ENCODE measurements around the gene IL17RD.
"Not testable (repeated sequence)": the region's sequence is repeated elsewhere in the genome, so short reads cannot be mapped to it uniquely, and the experiment has no call there.

IL17RD gene

DNA sequence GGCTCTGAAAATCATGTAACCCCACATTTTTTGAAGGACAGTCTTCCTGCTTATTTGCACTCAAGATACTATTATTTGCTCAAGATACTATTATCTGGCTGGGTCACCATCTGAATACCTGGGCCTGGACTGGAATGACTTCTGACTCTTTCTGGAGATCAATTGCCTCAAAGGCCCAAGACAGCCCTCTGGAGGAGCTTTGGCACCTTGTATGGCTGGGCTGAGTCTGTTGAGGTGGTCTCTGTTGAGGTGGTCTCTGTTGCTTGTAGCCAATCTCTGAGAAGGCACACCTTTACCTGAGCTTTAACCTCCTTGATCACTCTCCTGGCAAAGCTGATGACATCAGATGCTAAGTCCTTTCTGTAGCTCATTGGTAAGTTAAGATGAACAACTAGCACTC is 71.7 kb downstream of the IL17RD start:
- DNase-seq (ENCODE audit: low spot score): no peak

GRCh38 chr3:57091521-57092273 is 73.5 kb downstream of the IL17RD start:
- no peak for DNase-seq (ENCODE audit: low spot score)

DNA sequence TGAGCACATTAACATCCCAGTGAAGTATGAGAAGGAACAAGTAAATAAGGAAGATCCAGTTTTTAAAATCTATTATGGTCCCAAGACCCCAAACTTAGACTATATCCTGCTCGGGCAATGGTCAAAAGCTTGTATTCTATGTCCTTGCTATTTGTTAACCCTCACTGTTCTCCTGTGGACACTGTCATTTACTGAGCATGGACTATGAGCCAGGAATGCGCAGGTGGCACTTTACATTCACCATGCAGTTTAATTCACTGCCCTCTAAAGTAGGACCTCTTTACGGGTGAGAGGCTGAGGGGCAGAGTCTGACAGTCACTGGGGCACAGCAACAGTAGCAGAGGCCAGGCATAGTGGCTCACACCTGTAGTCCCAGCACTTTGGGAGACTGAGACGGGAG is 76.1 kb downstream of the IL17RD start:
- no peak for DNase-seq (ENCODE audit: low spot score)

- no peak for DNase-seq (ENCODE audit: low spot score)
These were observed 76.7 kb downstream of the IL17RD start for GRCh38 chr3:57088503-57088902.

DNA sequence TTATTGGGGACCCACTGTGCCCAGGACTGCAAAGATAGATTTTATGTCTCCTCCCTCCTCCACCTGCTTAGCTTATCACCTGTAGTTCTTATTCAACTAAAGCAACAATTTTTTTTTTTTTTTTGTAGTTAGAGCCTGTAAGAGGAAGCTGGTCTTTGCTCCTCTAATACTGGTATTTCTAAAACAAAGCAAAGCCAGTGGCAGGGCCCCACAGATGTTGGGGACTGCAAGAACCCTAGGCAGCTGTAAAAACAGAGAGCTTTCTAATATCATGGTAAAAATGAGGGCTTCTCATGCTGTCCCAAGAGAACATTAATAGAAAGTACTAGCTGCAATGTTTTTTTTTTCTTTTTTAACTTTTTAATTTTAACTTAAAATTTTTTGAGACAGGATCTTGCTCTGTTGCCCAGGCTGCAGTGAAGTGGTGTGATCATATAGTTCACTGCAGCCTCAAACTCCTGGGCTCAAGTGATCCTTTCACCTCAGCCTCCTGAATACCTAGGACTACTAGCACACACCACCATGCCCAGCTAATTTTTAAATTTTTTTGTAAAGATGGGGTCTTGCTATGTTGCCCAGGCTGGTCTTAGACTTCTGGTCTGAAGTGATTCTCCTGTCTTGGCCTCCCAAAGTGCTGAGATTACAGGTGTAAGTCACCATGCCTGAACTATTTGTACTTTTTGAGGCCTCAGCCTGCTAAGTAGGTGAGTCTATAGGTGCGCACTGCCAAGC is 77.6 kb downstream of the IL17RD start:
- no peak for DNase-seq (ENCODE audit: low spot score)

DNA sequence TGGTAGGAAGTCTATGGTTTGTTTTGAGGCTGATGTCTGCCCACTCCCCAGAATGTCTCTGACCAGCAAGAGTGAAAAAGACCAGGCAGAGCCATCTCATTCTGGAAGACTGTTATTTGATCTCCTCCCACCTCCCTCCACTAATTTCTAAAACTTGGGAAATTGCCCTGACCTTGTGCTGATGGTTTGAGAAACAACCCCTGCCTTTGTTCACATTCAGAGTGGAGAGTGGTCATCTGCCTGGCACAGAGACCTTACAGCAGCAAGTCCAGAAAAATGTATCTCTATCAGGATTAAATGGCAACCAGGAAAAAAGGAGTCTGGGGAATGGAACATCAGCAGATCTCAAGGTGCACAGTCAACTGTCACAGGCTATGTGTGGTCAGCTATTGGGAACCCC is 79.0 kb downstream of the IL17RD start:
- DNase-seq (ENCODE audit: low spot score): no peak

DNA sequence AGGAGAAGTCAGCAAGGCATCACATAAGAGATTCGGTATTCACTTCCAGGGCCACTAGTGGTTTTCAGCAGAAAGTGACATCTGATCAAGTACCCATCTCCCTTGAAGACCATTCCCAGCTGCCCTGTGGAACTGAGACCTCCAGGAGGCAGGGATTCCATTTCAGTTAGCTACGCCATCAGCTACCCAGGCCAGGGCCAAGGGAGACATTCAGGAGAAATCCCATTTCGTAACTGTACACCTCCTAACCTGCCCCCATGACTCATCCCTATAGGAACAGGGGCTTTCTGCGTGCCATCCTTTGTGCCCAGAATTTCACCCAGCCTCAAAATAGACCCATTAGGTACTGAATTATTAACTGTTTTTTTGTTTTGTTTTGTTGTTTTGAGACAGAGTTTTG is 79.9 kb downstream of the IL17RD start:
- DNase-seq (ENCODE audit: low spot score): no peak

- not testable (repeated sequence) for DNase-seq (ENCODE audit: low spot score)
These were observed 81.7 kb downstream of the IL17RD start for GRCh38 chr3:57083266-57083995.

DNA sequence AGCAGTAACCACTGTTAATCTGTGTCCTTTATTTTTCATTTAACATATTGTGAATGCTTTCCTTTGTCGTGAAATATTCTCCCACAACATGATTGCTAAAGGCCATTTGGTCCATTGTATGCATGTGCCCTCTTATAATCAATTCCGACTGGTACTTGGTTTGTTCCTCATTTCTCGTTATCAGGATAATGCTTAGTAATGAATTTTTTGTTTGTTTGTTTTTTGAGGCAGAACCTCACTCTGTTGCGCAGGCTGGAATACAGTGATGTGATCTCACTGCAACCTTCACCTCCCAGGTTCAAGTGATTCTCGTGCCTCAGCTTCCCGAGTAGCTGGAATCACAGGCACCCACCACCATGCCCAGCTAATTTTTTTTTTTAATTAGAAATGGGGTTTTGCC is 82.7 kb downstream of the IL17RD start:
- DNase-seq (ENCODE audit: low spot score): no peak

GRCh38 chr3:57081173-57081572 is 84.0 kb downstream of the IL17RD start:
- no peak for DNase-seq (ENCODE audit: low spot score)

DNA sequence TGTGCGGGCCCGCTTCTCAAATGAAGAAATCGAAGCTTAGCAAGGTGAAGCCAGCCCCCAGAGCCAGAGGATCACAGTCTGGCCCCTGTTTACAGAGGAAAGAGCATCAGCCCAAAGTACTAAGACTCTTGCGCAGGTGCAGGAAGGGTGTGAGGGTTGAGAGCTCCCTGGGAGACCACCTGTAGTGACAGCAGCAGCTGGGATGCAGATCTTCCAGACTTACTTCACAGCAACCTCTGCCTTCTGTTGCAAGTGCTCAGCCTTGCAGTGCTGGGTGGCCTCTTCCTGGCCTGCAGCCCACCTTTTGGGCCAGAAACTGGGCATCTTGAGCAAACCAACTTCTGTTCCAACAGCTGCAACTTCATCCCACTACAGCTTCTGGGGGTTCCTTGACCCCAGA is 85.0 kb downstream of the IL17RD start:
- DNase-seq (ENCODE audit: low spot score): no peak

DNA sequence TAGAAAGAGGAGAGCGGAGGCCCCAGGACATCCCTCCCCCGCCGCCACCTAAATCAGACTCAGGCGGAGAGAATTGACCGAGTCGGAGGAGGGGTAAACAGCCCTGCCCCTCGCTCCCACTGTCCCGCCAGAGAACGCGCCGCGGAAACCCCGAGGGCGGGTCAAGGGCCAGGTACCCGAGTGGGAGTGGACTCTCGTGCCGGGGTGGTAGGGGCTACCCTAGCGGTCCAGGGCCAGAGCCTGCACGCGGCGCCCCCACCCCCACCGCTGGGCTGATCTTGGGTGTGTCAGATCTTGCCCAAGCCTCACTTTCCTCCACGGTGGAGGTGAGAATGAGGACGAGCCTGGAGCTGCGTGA is 85.7 kb downstream of the IL17RD start:
- no peak for DNase-seq (ENCODE audit: low spot score)

DNA sequence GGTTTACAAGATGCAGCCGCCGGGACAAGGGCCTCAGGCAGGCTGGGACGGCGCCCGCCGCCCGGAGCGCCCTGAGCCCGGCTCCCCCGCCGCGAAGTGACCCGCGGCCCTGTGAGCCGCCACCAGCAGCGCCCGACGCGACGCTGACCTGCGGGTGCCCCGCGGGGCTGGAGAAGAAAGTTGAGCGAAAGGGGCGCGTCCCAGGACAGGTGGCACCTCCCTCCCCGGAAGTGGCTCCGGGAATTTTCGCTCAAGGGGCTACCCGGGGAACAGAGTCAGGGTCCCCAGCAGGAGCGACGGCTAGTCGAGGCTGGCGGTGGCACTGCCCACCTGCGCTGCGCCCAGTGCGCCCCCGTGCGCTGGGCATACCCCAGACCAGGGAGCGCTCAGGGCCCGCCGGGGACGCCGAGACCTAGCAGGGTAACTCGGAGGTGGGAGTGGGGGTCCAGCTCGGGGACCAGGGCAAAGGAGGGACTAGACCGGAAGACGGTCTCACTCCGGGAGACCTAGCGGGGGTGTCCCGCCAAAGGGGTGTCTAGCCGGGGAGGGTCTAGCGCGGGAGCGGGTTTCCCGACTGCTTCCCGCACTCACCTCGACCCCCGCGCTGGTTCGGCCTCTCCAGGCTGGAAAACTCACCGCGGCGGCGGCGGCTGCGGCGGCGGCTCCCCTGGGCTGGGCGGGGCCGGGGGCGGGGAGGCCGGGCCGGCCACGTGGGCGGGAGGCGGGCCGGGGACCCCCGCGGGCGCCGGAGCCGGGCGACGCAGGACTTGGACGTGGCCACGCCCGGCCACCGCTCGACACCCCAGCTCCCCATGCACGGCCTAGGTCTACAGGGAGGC is 86.3 kb downstream of the IL17RD start:
- DNase-seq (ENCODE audit: low spot score): peak; percentile 78

DNA sequence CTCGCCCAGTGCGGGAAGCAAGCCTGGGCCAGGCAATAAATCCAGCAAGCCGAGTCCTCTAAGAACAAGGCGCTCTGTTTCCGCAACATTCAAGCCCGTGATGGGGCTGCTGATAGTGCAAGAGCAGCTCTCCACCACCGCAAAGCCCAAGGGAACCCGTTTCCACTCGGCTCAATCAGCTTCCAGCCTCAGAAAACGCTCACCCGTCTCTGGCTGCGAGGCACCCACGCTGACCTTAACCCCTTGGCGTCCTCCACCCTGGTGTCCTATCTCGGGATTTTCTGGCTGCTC is 86.9 kb downstream of the IL17RD start:
- DNase-seq (ENCODE audit: low spot score): no peak

- no peak for DNase-seq (ENCODE audit: low spot score)
These were observed 87.4 kb downstream of the IL17RD start for GRCh38 chr3:57077630-57078343.

- no peak for DNase-seq (ENCODE audit: low spot score)
These were observed 88.7 kb downstream of the IL17RD start for GRCh38 chr3:57076422-57076951.

GRCh38 chr3:57074135-57074534 is 91.0 kb downstream of the IL17RD start:
- no peak for DNase-seq (ENCODE audit: low spot score)

GRCh38 chr3:57073628-57074027 is 91.5 kb downstream of the IL17RD start:
- no peak for DNase-seq (ENCODE audit: low spot score)

- DNase-seq (ENCODE audit: low spot score): no peak
These were observed 95.7 kb downstream of the IL17RD start for GRCh38 chr3:57069503-57069902.

- DNase-seq (ENCODE audit: low spot score): no peak
These were observed 96.6 kb downstream of the IL17RD start for GRCh38 chr3:57068437-57069089.

DNA sequence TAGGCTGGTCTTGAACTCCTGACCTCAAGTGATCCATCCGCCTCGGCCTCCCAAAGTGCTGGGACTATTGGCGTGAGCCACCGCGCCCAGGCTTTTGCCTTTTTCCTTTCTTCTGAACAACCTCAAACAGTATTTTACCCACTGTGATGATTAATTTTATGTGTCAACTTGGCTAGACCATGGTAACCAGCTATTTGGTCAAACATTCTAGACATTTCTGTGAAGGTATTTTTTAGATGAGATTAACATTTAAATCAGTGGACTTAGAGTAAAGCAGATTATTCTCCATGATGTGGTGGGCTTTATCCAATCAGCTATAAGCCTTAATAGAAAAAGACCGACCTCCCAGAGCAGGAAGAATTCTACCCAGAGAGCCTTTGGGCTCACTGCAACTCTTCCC is 98.7 kb downstream of the IL17RD start:
- no peak for DNase-seq (ENCODE audit: low spot score)

Data from D341Med (cell line).